SH-SY5Y (cell line): ENCODE measurements around the gene TRIP13.

Experiments
- GATA2 ChIP-seq: IDR thresholded peaks from 2 replicates; pipeline ENCODE4 v1.6.1; 2011; ENCODE audit warnings: mild to moderate bottlenecking, low read depth, low read length
- GATA3 ChIP-seq: IDR thresholded peaks from 2 replicates; pipeline ENCODE4 v1.6.1; 2011; ENCODE audit warnings: low read depth, mild to moderate bottlenecking, low read length, moderate library complexity

DNA sequence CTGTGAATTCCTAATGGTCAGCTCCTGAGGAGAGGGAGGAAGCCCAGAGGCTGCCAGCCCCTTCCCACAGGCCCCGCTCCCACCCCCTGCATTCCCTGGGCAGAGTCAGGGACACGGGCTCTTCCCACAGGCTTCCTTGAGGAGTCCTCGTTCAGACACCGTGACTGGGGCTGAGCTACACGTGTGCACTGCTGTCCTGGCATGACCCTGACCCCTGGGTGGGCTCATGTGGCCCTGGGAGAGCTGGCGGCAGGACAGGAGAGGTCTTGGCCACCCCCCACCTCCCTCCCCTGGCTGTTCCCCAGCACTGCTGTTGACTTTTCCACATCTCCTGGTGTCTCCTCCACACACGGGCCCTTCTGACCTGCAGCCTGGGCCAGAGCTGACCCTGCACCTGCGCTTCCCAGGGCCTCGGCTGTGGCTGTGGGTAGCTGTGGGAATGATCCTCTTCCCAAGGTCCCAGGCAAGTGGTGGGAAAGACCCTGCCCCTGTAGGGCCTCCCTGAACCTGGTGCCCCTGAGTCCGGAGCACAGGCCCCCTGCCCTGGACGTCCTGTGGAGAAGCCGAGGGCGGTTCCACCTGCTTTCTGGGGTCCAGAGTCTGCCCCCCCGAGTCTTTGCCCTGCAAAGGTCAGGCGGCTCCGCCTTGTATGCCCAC, 59.4 kb downstream of the TRIP13 start:
- TF ChIP-seq GATA2 (no peak), GATA3 (no peak)
